ENCODE results near the gene S100A5. TPM values are rescaled to one million over a fixed set of nuclear protein-coding genes. Genes with fewer than 3 reads are reported as not detected.
A peak's percentile ranks its signal among the peaks of the same experiment; 100 is the strongest.

S100A5 gene
- total and polyA plus RNA-seq, 9 of the 15 experiments (the other 6 are each of a cell fraction or from before 2014, with no cell fraction given): 0.56 to 1.4 (median 0.64) TPM; not detected in 5

GRCh38 chr1:153533689-153534201 is 7.0 kb downstream of the S100A5 start (continued):
- TF ChIP-seq ZNF121 (CRISPR knock-in tag; conservative IDR thresholded peaks at IDR 0.05): no peak
- TF ChIP-seq CREM (IDR thresholded peaks at IDR 0.05; ENCODE audit: low read depth): no peak
- no peak for TF ChIP-seq L3MBTL2 (IDR thresholded peaks at IDR 0.05)
- TF ChIP-seq GABPB2 (CRISPR knock-in tag; conservative IDR thresholded peaks at IDR 0.05): no peak
- no peak for TF ChIP-seq ZNF3 (CRISPR knock-in tag; IDR thresholded peaks at IDR 0.05)
- TF ChIP-seq USF1 (CRISPR knock-in tag; IDR thresholded peaks at IDR 0.05): 0 out of 2 replicates have a peak, but pooled peaks have one; percentile 3
- TF ChIP-seq ZNF507 (tag; conservative IDR thresholded peaks at IDR 0.05): no peak
- no peak for TF ChIP-seq MEF2D (tag; conservative IDR thresholded peaks at IDR 0.05; ENCODE audit: low read depth)
- no peak for TF ChIP-seq ZFPM2 (CRISPR knock-in tag; IDR thresholded peaks at IDR 0.05)
- no peak for TF ChIP-seq SETDB1 (IDR thresholded peaks at IDR 0.05; ENCODE audit: low read length)
- no peak for TF ChIP-seq NR3C1 (CRISPR knock-in tag; IDR thresholded peaks at IDR 0.05)
- TF ChIP-seq ZNF395 (CRISPR knock-in tag; IDR thresholded peaks at IDR 0.05): no peak
- no peak for TF ChIP-seq CAMTA2 (CRISPR knock-in tag; conservative IDR thresholded peaks at IDR 0.05)
- no peak for TF ChIP-seq RFX5 (IDR thresholded peaks at IDR 0.05; ENCODE audit: low read depth, low read length)
- TF ChIP-seq PPARD (CRISPR knock-in tag; IDR thresholded peaks at IDR 0.05): no peak
- no peak for TF ChIP-seq ETV6 (IDR thresholded peaks at IDR 0.05; ENCODE audit: borderline replicate concordance in 1 of 2, low read depth in 2 of 2, low read length in 1 of 2)
- TF ChIP-seq ETV6 (CRISPR knock-in tag; IDR thresholded peaks at IDR 0.05; ENCODE audit: borderline replicate concordance): no peak
- peak; percentile 53; the same call in 1 of the 2 replicates for TF ChIP-seq DPF2 (IDR thresholded peaks at IDR 0.05)
- no peak for TF ChIP-seq ZNF511 (CRISPR knock-in tag; IDR thresholded peaks at IDR 0.05)
- TF ChIP-seq ZNF197 (CRISPR knock-in tag; IDR thresholded peaks at IDR 0.05; ENCODE audit: low read depth): no peak
- no peak for TF ChIP-seq PHF21A (IDR thresholded peaks at IDR 0.05; ENCODE audit: borderline replicate concordance, low read depth)
- TF ChIP-seq ARID3A (IDR thresholded peaks at IDR 0.05; ENCODE audit: borderline replicate concordance, low read depth, low read length): no peak
- TF ChIP-seq ATF3 (IDR thresholded peaks at IDR 0.05): peak; percentile 85
- TF ChIP-seq ATF3 (CRISPR knock-in tag; conservative IDR thresholded peaks at IDR 0.05): no peak
- peak; percentile 50; the same call in 1 of the 2 replicates for TF ChIP-seq SMARCE1 (IDR thresholded peaks at IDR 0.05)
- no peak for TF ChIP-seq TEAD4 (IDR thresholded peaks at IDR 0.05; ENCODE audit: low read length)
- TF ChIP-seq TEAD4 (CRISPR knock-in tag; IDR thresholded peaks at IDR 0.05; ENCODE audit: borderline replicate concordance): no peak

Data from K562 (cell line).